Right atrium auricular region (tissue), 2 donors: ENCODE results near the gene ANAPC1. TPM values are rescaled to one million over a fixed set of nuclear protein-coding genes. Genes with fewer than 3 reads are reported as not detected.
A peak's percentile ranks its signal among the peaks of the same experiment; 100 is the strongest.
"Not testable (repeated sequence)": the region's sequence is repeated elsewhere in the genome, so short reads cannot be mapped to it uniquely, and the experiment has no call there.

ENCODE experiments used
- DNase-seq: peaks from one replicate; pipeline ENCODE4 v3.0.0-alpha.2; 2019; ENCODE audit warnings: low spot score
- H3K27ac ChIP-seq, 2 donors: fragments of 200-600 bp; sonication (generic); 1 replicate in 1 of 2; 2 replicates in 1 of 2; pipeline ENCODE4 v1.5.1; 2016 to 2019
- H3K27me3 ChIP-seq, 2 donors: fragments of 200-600 bp; sonication (generic); one replicate each; pipeline versions ENCODE4 v1.5.1 to v1.6.0; 2017 to 2019
- H3K36me3 ChIP-seq: fragments of 200-600 bp; sonication (generic); one replicate; pipeline ENCODE4 v1.5.1; 2016
- H3K4me1 ChIP-seq, 2 donors: fragments of 200-600 bp; sonication (generic); one replicate each; pipeline versions ENCODE4 v1.5.1 to v1.6.0; 2017 to 2019
- H3K4me3 ChIP-seq, 2 donors: fragments of 200-600 bp; sonication (generic); 1 replicate in 1 of 2; 2 replicates in 1 of 2; pipeline ENCODE4 v1.5.1; 2017 to 2019; ENCODE audit warnings: mild to moderate bottlenecking in 1 of 2, moderate library complexity in 1 of 2
- H3K9me3 ChIP-seq, 2 donors: fragments of 200-600 bp; sonication (generic); one replicate each; pipeline ENCODE4 v1.5.1; 2019
- CTCF ChIP-seq, 2 donors: fragments of 200-600 bp; sonication (generic); IDR thresholded peaks; one replicate each; pipeline ENCODE4 v1.5.1; 2019; ENCODE audit warnings: antibody characterized with exemption in 2 of 2
- total RNA-seq, 2 donors: library from RNA; depleted of rRNA; stranded (reverse); fragments of >200 nt; gene quantifications; one replicate each; pipeline ENCODE4 v1.1.0, GENCODE V29; 2016

ANAPC1 gene
- total RNA-seq, 2 donors from 2014 or later, result 19.0 to 23.5 TPM

GRCh38 chr2:111909079-111909478, 25.1 kb upstream of the ANAPC1 start:
- TF ChIP-seq CTCF (IDR thresholded peaks at IDR 0.05), result no peak
- Histone ChIP-seq H3K27ac (peak overlapping the region in 1 of 2 donors; percentile 39), H3K4me1 (peaks cover 0 to 69% of the 10 kb centered on the region in 2 donors), H3K9me3 (no peaks in the 10 kb centered on the region), H3K4me3 (no peak overlapping the region), H3K36me3 (no peaks in the 10 kb centered on the region), H3K27me3 (no peaks in the 10 kb centered on the region)
- no peak for DNase-seq

GRCh38 chr2:111908578-111908977, 24.6 kb upstream of the ANAPC1 start:
- Histone ChIP-seq H3K9me3 (no peaks in the 10 kb centered on the region), H3K27ac (peak overlapping the region; percentile 39 to 47), H3K4me1 (peaks cover 0 to 74% of the 10 kb centered on the region in 2 donors), H3K4me3 (no peak overlapping the region), H3K36me3 (no peaks in the 10 kb centered on the region), H3K27me3 (no peaks in the 10 kb centered on the region)
- no peak for DNase-seq
- no peak for TF ChIP-seq CTCF (IDR thresholded peaks at IDR 0.05)

GRCh38 chr2:111905990-111906735, 22.2 kb upstream of the ANAPC1 start:
- H3K36me3 ChIP-seq, result no peaks in the 10 kb centered on the region
- no peaks in the 10 kb centered on the region for H3K9me3 ChIP-seq
- H3K4me1 ChIP-seq, result peaks cover 0 to 69% of the 10 kb centered on the region in 2 donors
- DNase-seq, result peak; percentile 23
- no peak for TF ChIP-seq CTCF (IDR thresholded peaks at IDR 0.05)
- no peaks in the 10 kb centered on the region for H3K27me3 ChIP-seq
- H3K27ac ChIP-seq, result peak overlapping the region; percentile 75 to 81
- no peak overlapping the region for H3K4me3 ChIP-seq

GRCh38 chr2:111905475-111905869, 21.5 kb upstream of the ANAPC1 start:
- H3K4me3 ChIP-seq, H3K9me3 ChIP-seq, H3K27me3 ChIP-seq, H3K36me3 ChIP-seq: not testable (repeated sequence)
- H3K27ac ChIP-seq, result peak overlapping the region; percentile 75 to 81
- peak; percentile 50 for DNase-seq
- H3K4me1 ChIP-seq, result peaks cover 0 to 68% of the 10 kb centered on the region in 2 donors

GRCh38 chr2:111904726-111905474, 20.9 kb upstream of the ANAPC1 start:
- H3K4me1 ChIP-seq, result peaks cover 0 to 71% of the 10 kb centered on the region in 2 donors
- H3K9me3 ChIP-seq, result no peaks in the 10 kb centered on the region
- no peak for TF ChIP-seq CTCF (IDR thresholded peaks at IDR 0.05)
- H3K27me3 ChIP-seq, result no peaks in the 10 kb centered on the region
- H3K4me3 ChIP-seq, result no peak overlapping the region
- peak overlapping the region; percentile 75 to 81 for H3K27ac ChIP-seq
- DNase-seq, result peak; percentile 47
- no peaks in the 10 kb centered on the region for H3K36me3 ChIP-seq

- H3K27me3 ChIP-seq, result no peaks in the 10 kb centered on the region
- no peak overlapping the region for H3K4me3 ChIP-seq
- peak overlapping the region; percentile 28 to 81 for H3K27ac ChIP-seq
- H3K36me3 ChIP-seq, result no peaks in the 10 kb centered on the region
- no peak for TF ChIP-seq CTCF (IDR thresholded peaks at IDR 0.05)
- no peaks in the 10 kb centered on the region for H3K9me3 ChIP-seq
- no peak for DNase-seq
- H3K4me1 ChIP-seq, result peaks cover 0 to 74% of the 10 kb centered on the region in 2 donors
Measured at GRCh38 chr2:111903930-111904439, 20.0 kb upstream of the ANAPC1 start.
